Caco-2 (cell line): ENCODE data around the gene CAMKK2. TPM values are rescaled to one million over a fixed set of nuclear protein-coding genes. Genes with fewer than 3 reads are reported as not detected.
A peak's percentile ranks its signal among the peaks of the same experiment; 100 is the strongest.

ENCODE experiments used
- BruUV-seq: library from RNA; stranded (reverse); fragments of 400-500 nt; replicated peaks from 2 replicates; lab custom pipeline; 2021; lab: Mats Ljungman, UMichigan
- CTCF ChIA-PET: fragments of 300-600 bp; sonication (Branson Sonifier 250); formaldehyde crosslinking; loops from one replicate; lab custom pipeline; 2022; ENCODE audit warnings: antibody characterized with exemption; lab: Charles Lee
- POLR2A ChIA-PET: fragments of 300-600 bp; sonication (Branson Sonifier 250); formaldehyde crosslinking; loops from one replicate; lab custom pipeline; 2022; ENCODE audit warnings: antibody characterized with exemption; lab: Charles Lee
- DNase-seq, 2 experiments: peaks; one replicate each; pipeline versions ENCODE4 v3.0.0 to v3.0.0-alpha.2; 2020 to 2022
- H3K27me3 ChIP-seq: replicated peaks from 2 replicates; pipeline ENCODE4 v1.6.0; 2011; ENCODE audit warnings: low read length; ENCODE audit not compliant: control insufficient read depth, insufficient read depth
- H3K36me3 ChIP-seq: 2 replicates; pipeline ENCODE4 v1.5.1; 2011; ENCODE audit warnings: low read length; ENCODE audit not compliant: control insufficient read depth, insufficient read depth
- H3K4me1 ChIP-seq: fragments of 250-450 bp; sonication (Bioruptor Pico); 2 replicates; pipeline ENCODE4 v1.5.1; 2020; ENCODE audit warnings: mild to moderate bottlenecking
- H3K4me3 ChIP-seq: 2 replicates; pipeline ENCODE4 v1.5.1; 2011; ENCODE audit warnings: low read depth, mild to moderate bottlenecking, control low read depth, low read length
- H3K9me3 ChIP-seq: fragments of 250-450 bp; sonication (Bioruptor Pico); 2 replicates; pipeline ENCODE4 v1.5.1; 2020; ENCODE audit warnings: mild to moderate bottlenecking, moderate library complexity
- H3K27ac Mint-ChIP-seq: one replicate; pipeline ENCODE4 v1.8.0; 2022; ENCODE audit warnings: mixed read lengths; ENCODE audit not compliant: unreplicated experiment
- H3K27me3 Mint-ChIP-seq: one replicate; pipeline ENCODE4 v1.8.0; 2022; ENCODE audit warnings: mixed read lengths; ENCODE audit not compliant: insufficient read depth, unreplicated experiment
- H3K36me3 Mint-ChIP-seq: one replicate; pipeline ENCODE4 v1.8.0; 2022; ENCODE audit warnings: mild to moderate bottlenecking, mixed read lengths; ENCODE audit not compliant: insufficient read depth, unreplicated experiment
- H3K4me1 Mint-ChIP-seq: one replicate; pipeline ENCODE4 v1.8.0; 2022; ENCODE audit warnings: low read depth, mixed read lengths; ENCODE audit not compliant: unreplicated experiment
- H3K4me3 Mint-ChIP-seq: one replicate; pipeline ENCODE4 v1.8.0; 2022; ENCODE audit warnings: mild to moderate bottlenecking, moderate library complexity, mixed read lengths; ENCODE audit not compliant: unreplicated experiment
- H3K9me3 Mint-ChIP-seq: one replicate; pipeline ENCODE4 v1.8.0; 2022; ENCODE audit warnings: mixed read lengths; ENCODE audit not compliant: unreplicated experiment
- CTCF ChIP-seq, 2 experiments: fragments of 200-600 bp in 1 of 2; IDR thresholded peaks; 1 replicate in 1 of 2; 2 replicates in 1 of 2; pipeline versions ENCODE4 v1.5.1 to v1.8.0; 2011 to 2022; ENCODE audit warnings: antibody characterized with exemption in 1 of 2, control low read depth in 1 of 2, inconsistent platforms in 1 of 2, low read depth in 1 of 2, low read length in 1 of 2, mild to moderate bottlenecking in 1 of 2, moderate library complexity in 1 of 2; ENCODE audit not compliant: insufficient read depth in 1 of 2, severe bottlenecking in 1 of 2, unreplicated experiment in 1 of 2
- intact Hi-C: fragments of 100-400 bp; cut with micrococcal nuclease; formaldehyde crosslinking; loops from one replicate; pipeline ENCODE4 v1.10.0; 2022; ENCODE audit not compliant: unreplicated experiment
- total RNA-seq: library from RNA; stranded (reverse); gene quantifications from 2 replicates; pipeline ENCODE4 v1.2.3, GENCODE V29; 2022

The CAMKK2 gene
- total RNA-seq, 1 experiment from 2014 or later: 31.0 TPM

- H3K36me3 Mint-ChIP-seq: no peaks in the 10 kb centered on the region
- no peak overlapping the region for H3K27ac Mint-ChIP-seq
- no peak overlapping the region for H3K4me3 Mint-ChIP-seq
- intact Hi-C loops: no loop called here
- DNase-seq: peak in 1 of 2 experiments; percentile 22
- TF ChIP-seq CTCF (IDR thresholded peaks at IDR 0.05; ENCODE audit: insufficient read depth in 1 of 2, low read depth in 1 of 2, low read length in 1 of 2, severe bottlenecking in 1 of 2, unreplicated experiment in 1 of 2): no peak
- no TSS peak for BruUV-seq
- no peaks in the 10 kb centered on the region for H3K9me3 Mint-ChIP-seq
- Histone ChIP-seq H3K36me3 (no peaks in the 10 kb centered on the region), H3K27me3 (no peaks in the 10 kb centered on the region), H3K4me1 (no peaks in the 10 kb centered on the region; the same call in 1 of the 2 replicates), H3K4me3 (no peak overlapping the region), H3K9me3 (no peaks in the 10 kb centered on the region)
- no peaks in the 10 kb centered on the region for H3K4me1 Mint-ChIP-seq
- H3K27me3 Mint-ChIP-seq: no peaks in the 10 kb centered on the region
- POLR2A ChIA-PET: interaction anchor here (0.5 kb wide), 1 partner anchor 1336 kb away, joined by 8 read pairs; the partner anchor contains the start of genes KNTC1 and RSRC2
- CTCF ChIA-PET: no interaction called here
Observed at GRCh38 chr12:121190523-121191031, 105.9 kb downstream of the CAMKK2 start.

DNA sequence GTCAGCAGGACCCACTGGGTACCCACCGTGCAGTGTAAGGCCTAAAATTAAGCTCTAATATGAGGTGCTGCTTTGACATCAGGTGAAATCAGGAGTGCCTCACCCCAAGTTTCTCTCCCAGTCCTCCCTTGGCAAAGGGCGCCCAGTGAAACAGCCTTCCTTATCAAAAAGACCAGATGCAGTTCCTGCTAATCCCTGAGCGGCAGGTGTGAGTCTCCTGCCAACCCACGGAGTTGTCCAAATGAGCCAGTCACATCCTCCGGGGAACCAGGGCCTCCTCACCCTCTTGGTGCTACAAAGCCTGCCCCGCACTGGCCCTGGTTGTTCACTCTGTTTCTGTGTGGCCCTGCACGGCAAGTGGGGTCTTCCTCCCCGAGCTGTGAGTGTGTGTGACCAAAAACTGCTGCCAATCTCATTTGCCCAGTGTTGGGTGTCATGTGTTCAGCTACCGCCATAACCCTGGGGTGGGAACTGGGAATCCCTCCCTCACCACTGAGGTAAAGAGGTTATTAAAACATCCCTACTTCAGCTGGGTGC is 106.8 kb downstream of the CAMKK2 start:
- CTCF ChIA-PET: no interaction called here
- BruUV-seq: no TSS peak
- DNase-seq: no peak
- TF ChIP-seq CTCF (IDR thresholded peaks at IDR 0.05; ENCODE audit: insufficient read depth in 1 of 2, low read depth in 1 of 2, low read length in 1 of 2, severe bottlenecking in 1 of 2, unreplicated experiment in 1 of 2): no peak
- Histone ChIP-seq H3K27me3 (no peaks in the 10 kb centered on the region), H3K4me1 (no peaks in the 10 kb centered on the region; the same call in 1 of the 2 replicates), H3K36me3 (no peaks in the 10 kb centered on the region), H3K9me3 (no peaks in the 10 kb centered on the region), H3K4me3 (no peak overlapping the region)
- no peaks in the 10 kb centered on the region for H3K4me1 Mint-ChIP-seq
- H3K27me3 Mint-ChIP-seq: no peaks in the 10 kb centered on the region
- POLR2A ChIA-PET: interaction anchor here (0.5 kb wide), 1 partner anchor 1337 kb away, joined by 8 read pairs; the partner anchor contains the start of genes KNTC1 and RSRC2
- intact Hi-C loops: no loop called here
- no peaks in the 10 kb centered on the region for H3K9me3 Mint-ChIP-seq
- no peak overlapping the region for H3K4me3 Mint-ChIP-seq
- no peaks in the 10 kb centered on the region for H3K36me3 Mint-ChIP-seq
- no peak overlapping the region for H3K27ac Mint-ChIP-seq

DNA sequence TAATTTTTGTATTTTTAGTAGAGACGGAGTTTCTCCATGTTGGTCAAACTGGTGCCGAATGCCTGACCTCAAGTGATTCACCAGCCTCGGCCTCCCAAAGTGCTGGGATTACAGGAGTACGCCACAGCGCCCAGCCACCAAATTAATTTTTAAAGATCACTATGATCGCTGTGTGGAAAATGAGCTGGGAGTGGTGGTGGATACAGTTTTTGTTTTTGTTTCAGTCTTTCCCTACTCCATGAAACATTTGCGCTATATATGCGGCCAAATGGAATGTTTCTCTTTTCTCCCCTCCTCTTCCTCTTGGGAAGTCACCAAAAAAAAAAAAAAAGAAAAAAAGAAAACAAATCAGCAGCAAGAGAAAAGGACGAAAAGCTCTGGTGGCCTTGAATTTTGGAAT is 107.4 kb downstream of the CAMKK2 start:
- Mint-ChIP-seq H3K9me3 (no peaks in the 10 kb centered on the region), H3K27ac (no peak overlapping the region), H3K27me3 (no peaks in the 10 kb centered on the region), H3K4me3 (no peak overlapping the region), H3K36me3 (no peaks in the 10 kb centered on the region), H3K4me1 (no peaks in the 10 kb centered on the region)
- POLR2A ChIA-PET: no interaction called here
- TF ChIP-seq CTCF (IDR thresholded peaks at IDR 0.05; ENCODE audit: insufficient read depth in 1 of 2, low read depth in 1 of 2, low read length in 1 of 2, severe bottlenecking in 1 of 2, unreplicated experiment in 1 of 2): no peak
- Histone ChIP-seq H3K4me3 (no peak overlapping the region), H3K27me3 (no peaks in the 10 kb centered on the region), H3K9me3 (no peaks in the 10 kb centered on the region), H3K36me3 (no peaks in the 10 kb centered on the region), H3K4me1 (no peaks in the 10 kb centered on the region; the same call in 1 of the 2 replicates)
- CTCF ChIA-PET: no interaction called here
- BruUV-seq: no TSS peak
- DNase-seq: no peak
- intact Hi-C loops: no loop called here
